PFSK-1 (cell line): ENCODE results near the gene IFIT3.

ENCODE experiments used
- FOXP2 ChIP-seq: optimal IDR thresholded peaks from 2 replicates; pipeline ENCODE3; 2011; ENCODE audit warnings: borderline replicate concordance, control low read depth, inconsistent platforms; ENCODE audit not compliant: insufficient read depth; ENCODE audit errors: extremely low read length, extremely low read depth
- POLR2AphosphoS5 ChIP-seq: IDR thresholded peaks from 2 replicates; pipeline ENCODE4 v1.6.1; 2012; ENCODE audit warnings: low read depth, mild to moderate bottlenecking, control low read depth, low read length, moderate library complexity
- SIN3A ChIP-seq: IDR thresholded peaks from 2 replicates; pipeline ENCODE4 v1.6.1; 2012; ENCODE audit warnings: mild to moderate bottlenecking, low read length, moderate library complexity, borderline replicate concordance; ENCODE audit not compliant: insufficient read depth
- TAF1 ChIP-seq: IDR thresholded peaks from 2 replicates; pipeline ENCODE4 v1.6.1; 2012; ENCODE audit warnings: low read length, control low read depth, borderline replicate concordance; ENCODE audit not compliant: insufficient read depth
- TF ChIP-seq, protein P1 (sequence below), 2 experiments: IDR thresholded peaks; 2 replicates each; pipeline versions ENCODE4 v1.6.1 to v1.8.0; 2011 to 2012; ENCODE audit warnings: low read depth in 2 of 2, low read length in 2 of 2, control low read depth in 1 of 2, inconsistent platforms in 1 of 2, mild to moderate bottlenecking in 1 of 2, moderate library complexity in 1 of 2; ENCODE audit not compliant: insufficient read depth in 1 of 2

IFIT3 gene

DNA sequence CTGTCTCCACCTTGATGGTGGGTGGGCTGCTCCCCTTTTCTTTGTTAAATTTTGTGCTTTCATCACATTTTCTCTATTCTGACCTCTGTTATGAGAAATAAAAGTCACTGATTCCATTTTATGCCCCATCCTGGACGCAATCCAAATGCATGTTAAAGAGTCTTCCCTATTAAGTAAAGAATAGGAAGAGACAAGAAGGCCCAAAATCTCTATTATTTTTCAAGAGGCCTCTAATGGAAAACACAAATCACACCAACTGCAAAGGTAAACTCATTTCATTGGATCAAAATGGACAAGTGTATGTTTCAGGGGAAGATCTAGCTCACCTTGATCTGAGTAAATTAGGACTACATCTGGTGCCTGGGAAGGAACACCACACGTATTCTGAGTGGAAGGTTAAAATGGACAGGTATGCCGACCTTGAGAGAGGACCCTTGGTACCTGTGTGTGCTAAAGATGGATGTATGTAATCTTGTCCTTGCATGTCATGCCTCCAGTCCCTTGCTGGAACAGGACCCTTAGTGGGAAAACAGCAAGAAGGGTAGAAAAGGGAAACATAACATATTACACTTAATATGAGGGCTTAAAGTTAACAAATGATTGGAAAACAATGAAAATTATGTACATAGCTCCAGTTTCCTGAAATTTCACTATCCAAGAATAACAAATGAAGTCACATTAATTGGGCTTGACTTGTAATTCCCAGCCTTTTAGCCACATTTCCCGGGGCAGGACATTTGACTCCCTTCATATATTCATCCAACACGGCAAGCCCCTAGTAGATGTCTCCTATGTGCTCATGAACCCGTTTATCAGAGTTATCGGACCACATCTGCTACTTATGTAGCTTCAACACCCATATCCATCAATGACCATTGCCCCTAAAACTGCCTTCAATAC lies 18.4 kb upstream of the IFIT3 start:
- TF ChIP-seq POLR2AphosphoS5 = no peak
- TF ChIP-seq SIN3A = no peak
- TF ChIP-seq, protein P1, sequence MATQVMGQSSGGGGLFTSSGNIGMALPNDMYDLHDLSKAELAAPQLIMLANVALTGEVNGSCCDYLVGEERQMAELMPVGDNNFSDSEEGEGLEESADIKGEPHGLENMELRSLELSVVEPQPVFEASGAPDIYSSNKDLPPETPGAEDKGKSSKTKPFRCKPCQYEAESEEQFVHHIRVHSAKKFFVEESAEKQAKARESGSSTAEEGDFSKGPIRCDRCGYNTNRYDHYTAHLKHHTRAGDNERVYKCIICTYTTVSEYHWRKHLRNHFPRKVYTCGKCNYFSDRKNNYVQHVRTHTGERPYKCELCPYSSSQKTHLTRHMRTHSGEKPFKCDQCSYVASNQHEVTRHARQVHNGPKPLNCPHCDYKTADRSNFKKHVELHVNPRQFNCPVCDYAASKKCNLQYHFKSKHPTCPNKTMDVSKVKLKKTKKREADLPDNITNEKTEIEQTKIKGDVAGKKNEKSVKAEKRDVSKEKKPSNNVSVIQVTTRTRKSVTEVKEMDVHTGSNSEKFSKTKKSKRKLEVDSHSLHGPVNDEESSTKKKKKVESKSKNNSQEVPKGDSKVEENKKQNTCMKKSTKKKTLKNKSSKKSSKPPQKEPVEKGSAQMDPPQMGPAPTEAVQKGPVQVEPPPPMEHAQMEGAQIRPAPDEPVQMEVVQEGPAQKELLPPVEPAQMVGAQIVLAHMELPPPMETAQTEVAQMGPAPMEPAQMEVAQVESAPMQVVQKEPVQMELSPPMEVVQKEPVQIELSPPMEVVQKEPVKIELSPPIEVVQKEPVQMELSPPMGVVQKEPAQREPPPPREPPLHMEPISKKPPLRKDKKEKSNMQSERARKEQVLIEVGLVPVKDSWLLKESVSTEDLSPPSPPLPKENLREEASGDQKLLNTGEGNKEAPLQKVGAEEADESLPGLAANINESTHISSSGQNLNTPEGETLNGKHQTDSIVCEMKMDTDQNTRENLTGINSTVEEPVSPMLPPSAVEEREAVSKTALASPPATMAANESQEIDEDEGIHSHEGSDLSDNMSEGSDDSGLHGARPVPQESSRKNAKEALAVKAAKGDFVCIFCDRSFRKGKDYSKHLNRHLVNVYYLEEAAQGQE (IDR thresholded peaks at IDR 0.05; ENCODE audit: insufficient read depth in 1 of 2, low read depth in 2 of 2, low read length in 2 of 2) = no peak
- TF ChIP-seq TAF1 = no peak
- TF ChIP-seq FOXP2 = no peak

DNA sequence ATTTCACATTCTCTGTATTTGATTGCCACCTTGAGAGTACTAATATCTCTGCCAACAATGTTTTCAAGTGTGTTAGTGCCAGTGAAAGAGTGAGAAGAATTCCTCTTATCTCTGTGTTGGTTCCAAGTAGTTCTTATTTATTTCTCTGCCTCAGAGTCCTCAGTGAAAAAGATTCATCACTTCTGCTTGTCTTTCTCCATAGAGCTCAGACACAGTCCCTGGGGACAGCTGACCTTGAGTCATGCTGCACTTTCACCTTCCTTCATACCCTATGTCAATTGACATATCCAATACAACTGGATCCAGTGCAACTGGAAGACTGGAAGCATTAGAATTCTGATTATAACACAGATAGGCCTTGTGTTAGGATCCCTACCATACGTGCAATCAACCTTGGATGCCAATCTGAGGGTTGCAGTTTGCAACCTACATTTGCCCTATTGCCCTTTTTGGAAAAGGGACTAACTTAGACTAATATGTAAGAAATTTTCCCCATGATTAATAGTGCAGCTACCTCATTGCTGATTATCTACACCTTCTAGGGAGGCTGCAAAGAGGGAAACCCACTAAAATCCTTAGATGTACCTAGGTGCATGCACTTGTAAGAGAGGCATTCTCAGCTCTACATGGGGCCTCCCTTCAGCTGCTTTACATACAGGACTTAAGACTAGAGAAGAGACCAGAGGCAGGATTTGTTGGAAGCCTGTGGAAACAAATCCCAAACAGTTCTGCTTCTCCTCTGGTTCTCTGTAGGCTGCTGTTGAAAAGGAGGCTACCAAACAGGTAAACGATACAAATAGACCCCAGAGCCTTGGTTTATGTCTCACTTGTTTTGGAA lies 17.5 kb upstream of the IFIT3 start:
- TF ChIP-seq, protein P1 (IDR thresholded peaks at IDR 0.05; ENCODE audit: insufficient read depth in 1 of 2, low read depth in 2 of 2, low read length in 2 of 2) = no peak
- no peak for TF ChIP-seq TAF1
- TF ChIP-seq POLR2AphosphoS5 = no peak
- TF ChIP-seq SIN3A = no peak
- TF ChIP-seq FOXP2 = no peak

DNA sequence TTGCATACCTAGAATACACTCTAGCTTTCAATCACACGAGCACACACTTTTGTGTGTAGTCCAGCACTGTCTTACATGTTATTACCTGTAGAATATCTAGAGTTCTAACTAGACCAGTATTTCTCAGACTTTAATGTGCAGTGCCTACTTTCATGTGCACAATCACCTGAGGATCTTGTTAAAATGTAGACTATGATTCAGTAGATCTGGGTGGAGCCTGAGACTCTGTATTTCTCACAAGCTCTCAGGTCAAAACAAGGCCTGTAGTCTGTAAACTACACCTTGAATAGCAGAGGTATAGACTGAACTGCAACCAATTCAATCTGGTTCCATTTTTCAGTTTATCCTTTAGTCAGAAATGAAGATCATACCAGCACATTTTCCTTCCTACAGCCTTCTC lies 14.8 kb upstream of the IFIT3 start:
- no peak for TF ChIP-seq POLR2AphosphoS5
- TF ChIP-seq TAF1 = no peak
- TF ChIP-seq, protein P1 (IDR thresholded peaks at IDR 0.05; ENCODE audit: insufficient read depth in 1 of 2, low read depth in 2 of 2, low read length in 2 of 2) = no peak
- TF ChIP-seq FOXP2 = no peak
- no peak for TF ChIP-seq SIN3A

DNA sequence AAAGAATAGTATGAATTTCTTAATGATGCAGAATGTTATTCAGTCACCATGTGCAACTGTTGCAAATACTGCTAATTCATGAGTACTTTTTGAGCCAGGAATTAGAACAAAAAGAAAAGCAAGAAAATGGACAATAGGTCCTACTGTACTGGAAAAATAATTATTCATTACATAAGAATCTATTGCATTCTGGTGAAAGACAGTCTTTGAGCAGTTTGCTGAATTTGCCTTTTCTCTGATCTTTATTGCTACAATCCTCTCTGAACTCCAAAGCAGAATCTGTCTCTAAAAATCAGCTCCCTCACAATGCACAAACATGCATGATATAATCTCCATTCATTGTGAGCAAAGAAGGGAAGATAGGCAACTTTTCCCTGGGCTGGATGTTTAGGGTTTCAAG lies 13.1 kb upstream of the IFIT3 start:
- TF ChIP-seq SIN3A = no peak
- no peak for TF ChIP-seq FOXP2
- TF ChIP-seq, protein P1 (IDR thresholded peaks at IDR 0.05; ENCODE audit: insufficient read depth in 1 of 2, low read depth in 2 of 2, low read length in 2 of 2) = no peak
- no peak for TF ChIP-seq POLR2AphosphoS5
- no peak for TF ChIP-seq TAF1
